GM12878 (cell line): ENCODE results near the gene ATAD3A. TPM values are rescaled to one million over a fixed set of nuclear protein-coding genes. Genes with fewer than 3 reads are reported as not detected.

ENCODE experiments used
- ATAC-seq: fragments of 200-7000 bp; cut with Tn5 transposase; 3 replicates; pipeline ENCODE4 v1.9.1; 2020; ENCODE audit warnings: mild to moderate bottlenecking, moderate library complexity
- BruUV-seq: library from RNA; stranded (reverse); fragments of 400-500 nt; replicated peaks from 2 replicates; lab custom pipeline; 2021; lab: Mats Ljungman, UMichigan
- CTCF ChIA-PET: fragments of 300-600 bp; sonication (Branson Sonifier 250); formaldehyde crosslinking; extraction: SDS; loops from one replicate; lab custom pipeline; 2021; ENCODE audit warnings: inconsistent platforms; lab: Yijun Ruan, JAX
- POLR2A ChIA-PET: fragments of 350-600 bp; formaldehyde crosslinking; extraction: SDS; loops from one replicate; lab custom pipeline; 2021; ENCODE audit warnings: inconsistent platforms; lab: Charles Lee
- RAD21 ChIA-PET: fragments of 300-600 bp; sonication (Branson Sonifier 250); formaldehyde crosslinking; loops from one replicate; lab custom pipeline; 2023; ENCODE audit warnings: antibody characterized with exemption; ENCODE audit not compliant: unreplicated experiment; lab: Charles Lee
- SMC1A ChIA-PET: fragments of 300-600 bp; sonication (Branson Sonifier 250); formaldehyde crosslinking; loops from one replicate; lab custom pipeline; 2023; ENCODE audit not compliant: unreplicated experiment, uncharacterized antibody; lab: Charles Lee
- DNase-seq: peaks from one replicate; pipeline ENCODE4 v3.0.0-alpha.2; 2011; ENCODE audit warnings: low read depth, low spot score
- FAIRE-seq: peaks from 3 replicates; lab custom pipeline; 2011; peaks lifted over from hg19 to GRCh38; lab: Jason Lieb, UNC
- H2AFZ ChIP-seq: 2 replicates; pipeline ENCODE4 v1.6.0; 2011; ENCODE audit warnings: low read depth, low read length, control low read depth; ENCODE audit not compliant: control insufficient read depth
- H3K27ac ChIP-seq: 2 replicates; pipeline ENCODE4 v1.5.1; 2011; ENCODE audit warnings: control low read depth; ENCODE audit not compliant: control insufficient read depth, insufficient read depth
- H3K27me3 ChIP-seq, 2 experiments: replicated peaks in 1 of 2; 2 replicates each; pipeline versions ENCODE4 v1.6.0 to v1.6.1; 2011; ENCODE audit warnings: low read length in 1 of 2; ENCODE audit not compliant: control insufficient read depth in 2 of 2, insufficient read depth in 2 of 2
- H3K36me3 ChIP-seq, 2 experiments: 2 replicates each; pipeline ENCODE4 v1.5.1; 2011; ENCODE audit warnings: low read length in 1 of 2; ENCODE audit not compliant: control insufficient read depth in 2 of 2, insufficient read depth in 2 of 2
- H3K4me1 ChIP-seq: 2 replicates; pipeline ENCODE4 v1.6.1; 2011; ENCODE audit warnings: mild to moderate bottlenecking, low read length, moderate library complexity, mixed read lengths; ENCODE audit not compliant: control insufficient read depth, insufficient read depth
- H3K4me2 ChIP-seq: 2 replicates; pipeline ENCODE4 v1.6.0; 2011; ENCODE audit warnings: control low read depth; ENCODE audit not compliant: control insufficient read depth, insufficient read depth
- H3K4me3 ChIP-seq: fragments of 200-600 bp; sonication (generic); 2 replicates; pipeline ENCODE4 v1.5.1; 2016
- H3K79me2 ChIP-seq: 2 replicates; pipeline ENCODE4 v1.6.0; 2011; ENCODE audit warnings: low read length; ENCODE audit not compliant: control insufficient read depth, insufficient read depth
- H3K9ac ChIP-seq: 2 replicates; pipeline ENCODE4 v1.8.0; 2011; ENCODE audit warnings: low read length, control low read depth, mixed read lengths; ENCODE audit not compliant: control insufficient read depth, insufficient read depth
- H3K9me3 ChIP-seq: replicated peaks from 3 replicates; pipeline ENCODE4 v1.5.1; 2011; ENCODE audit warnings: mild to moderate bottlenecking, low read length; ENCODE audit not compliant: control insufficient read depth, insufficient read depth
- H4K20me1 ChIP-seq: 2 replicates; pipeline ENCODE4 v1.6.0; 2011; ENCODE audit not compliant: control insufficient read depth, insufficient read depth
- ATF3 ChIP-seq: IDR thresholded peaks from 2 replicates; pipeline ENCODE4 v1.6.1; 2011; ENCODE audit warnings: low read depth, mild to moderate bottlenecking, low read length, moderate library complexity, borderline replicate concordance; ENCODE audit errors: extremely low read depth
- CBX5 ChIP-seq: sonication (generic); IDR thresholded peaks from 2 replicates; pipeline ENCODE4 v1.6.1; 2016; ENCODE audit warnings: low read depth, moderate library complexity, mild to moderate bottlenecking, inconsistent platforms
- GABPA ChIP-seq: IDR thresholded peaks from 2 replicates; pipeline ENCODE4 v1.6.1; 2014; ENCODE audit warnings: antibody characterized with exemption, low read depth, mild to moderate bottlenecking, inconsistent platforms
- HDGF ChIP-seq: fragments of 450-650 bp; IDR thresholded peaks from 2 replicates; pipeline ENCODE4 v1.6.1; 2016; ENCODE audit warnings: antibody characterized with exemption
- IKZF1 ChIP-seq: fragments of 450-650 bp; conservative IDR thresholded peaks from 2 replicates; pipeline ENCODE4 v1.6.1; 2017; ENCODE audit warnings: antibody characterized with exemption, mild to moderate bottlenecking
- JUND ChIP-seq: IDR thresholded peaks from 2 replicates; pipeline ENCODE4 v1.6.1; 2012; ENCODE audit warnings: low read depth, mild to moderate bottlenecking, low read length, improper control_type of control experiment, moderate library complexity
- KLF5 ChIP-seq: fragments of 450-650 bp; IDR thresholded peaks from 2 replicates; pipeline ENCODE4 v1.6.1; 2014; ENCODE audit warnings: mild to moderate bottlenecking; ENCODE audit not compliant: partially characterized antibody
- NR2C2 ChIP-seq: IDR thresholded peaks from 2 replicates; pipeline ENCODE4 v1.6.1; 2011; ENCODE audit warnings: borderline replicate concordance, low read depth; ENCODE audit not compliant: control insufficient read depth, insufficient read length
- RAD51 ChIP-seq: fragments of 450-650 bp; IDR thresholded peaks from 2 replicates; pipeline ENCODE4 v1.6.1; 2016; ENCODE audit warnings: moderate library complexity, mild to moderate bottlenecking, inconsistent platforms
- RBBP5 ChIP-seq: fragments of 200-600 bp; sonication (generic); conservative IDR thresholded peaks from 2 replicates; pipeline ENCODE4 v1.6.1; 2016
- RCOR1 ChIP-seq: conservative IDR thresholded peaks from 2 replicates; pipeline ENCODE4 v1.6.1; 2012; ENCODE audit warnings: low read depth, low read length, improper control_type of control experiment
- SP1 ChIP-seq: IDR thresholded peaks from one replicate; pipeline ENCODE4 v1.6.1; 2011; ENCODE audit warnings: low read depth, low read length
- ZNF384 ChIP-seq: IDR thresholded peaks from 2 replicates; pipeline ENCODE4 v1.6.1; 2012; ENCODE audit warnings: low read depth, mild to moderate bottlenecking, low read length, improper control_type of control experiment, borderline replicate concordance
- WGBS: methylation state at CpG from one replicate; pipeline ENCODE4 v1.1.6; 2016; ENCODE audit warnings: low lambda C conversion rate; ENCODE audit not compliant: insufficient replicate concordance, insufficient coverage; ENCODE audit errors: missing lambda C conversion rate; 5-methylcytosine and 5-hydroxymethylcytosine counted together
- in situ Hi-C: fragments of 300-500 bp; cut with MboI; formaldehyde crosslinking; loops from 9 replicates; pipeline ENCODE4 v1.14.3; 2018; ENCODE audit warnings: mixed read lengths
- intact Hi-C: fragments of 100-400 bp; cut with micrococcal nuclease; formaldehyde crosslinking; loops from one replicate; pipeline ENCODE4 v1.14.2; 2022; ENCODE audit not compliant: unreplicated experiment
- polyA plus RNA-seq, 11 experiments: library from polyadenylated mRNA; depleted of rRNA in 4 of 11; unstranded in 6 of 11; stranded (reverse) in 5 of 11; fragments of >200 nt; fragmentation: Nextera tagmentation in 4 of 11; fragmentation: Illumina TruSeq in 1 of 11; extraction: Ambion mirVana in 4 of 11; extraction: Trizol in 1 of 11; gene quantifications; 1 replicate in 1 of 11; 2 replicates in 10 of 11; pipeline versions ENCODE4 v1.2.1 to v1.2.3, GENCODE V29; 2011 to 2016; ENCODE audit warnings: inconsistent platforms in 2 of 11, missing spikeins in 2 of 11, low read depth in 1 of 11
- total RNA-seq, 4 experiments: library from RNA; depleted of rRNA in 3 of 4; stranded (reverse); fragments of >200 nt in 3 of 4; fragmentation: Illumina TruSeq in 1 of 4; extraction: Trizol in 1 of 4; gene quantifications; 2 replicates each; pipeline versions ENCODE4 v1.2.1 to v1.2.3, GENCODE V29; 2013 to 2021
- TF ChIP-seq, protein P1 (sequence below): IDR thresholded peaks from 2 replicates; pipeline ENCODE4 v1.6.1; 2011; ENCODE audit warnings: borderline replicate concordance, low read depth, mild to moderate bottlenecking, moderate library complexity, low read length; ENCODE audit not compliant: insufficient read depth, poor library complexity, severe bottlenecking
- TF ChIP-seq, protein P2 (sequence below): IDR thresholded peaks from 2 replicates; pipeline ENCODE4 v1.6.1; 2011; ENCODE audit warnings: low read depth, low read length, improper control_type of control experiment, borderline replicate concordance

The ATAD3A gene
- total and polyA plus RNA-seq, 10 of the 15 experiments (the other 5 are each of a cell fraction or from before 2014, with no cell fraction given), result 0.05 to 93.5 (median 38.9) TPM

DNA sequence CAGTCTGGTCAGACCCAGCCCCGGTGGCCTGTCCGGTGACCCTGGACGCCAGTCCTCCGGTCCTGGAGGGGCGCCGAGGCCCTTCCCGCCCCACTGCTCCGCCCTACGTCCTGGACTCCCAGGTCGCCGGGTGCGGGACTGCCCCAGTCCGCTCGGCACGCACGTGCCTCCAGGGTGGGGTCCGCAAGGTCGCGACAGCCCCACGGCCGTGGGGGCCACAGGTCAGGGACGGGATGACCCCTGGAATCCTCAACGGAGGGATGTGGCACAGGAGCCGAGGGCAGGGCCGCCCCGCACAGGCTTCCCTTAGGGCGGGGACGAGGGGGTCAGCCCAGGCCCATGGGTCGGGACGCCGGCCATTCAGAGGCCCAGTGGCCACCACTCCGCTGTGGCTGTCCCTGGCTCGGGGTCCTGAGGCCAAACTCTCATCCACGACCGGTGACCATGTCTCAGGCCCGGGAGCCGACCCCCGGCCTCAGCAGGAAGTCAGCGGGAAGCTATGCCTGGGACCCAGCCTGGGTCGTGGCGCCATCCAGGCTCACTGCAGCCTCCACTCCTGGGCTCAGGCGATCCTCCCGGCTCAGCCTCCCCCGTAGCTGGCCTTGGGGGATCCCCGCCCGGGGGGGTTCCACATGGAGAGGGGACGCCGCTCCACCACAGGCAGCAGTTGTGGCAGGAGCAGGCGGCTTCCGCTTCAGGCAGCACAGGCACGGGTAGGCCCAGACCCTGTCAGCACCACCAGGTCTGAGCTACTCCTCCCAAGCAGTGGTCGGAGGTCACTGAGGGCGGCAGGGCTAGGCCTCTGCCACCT is 29.1 kb downstream of the ATAD3A start:
- in situ Hi-C loops, result no loop called here
- no peaks in the 10 kb centered on the region for H3K4me1 ChIP-seq
- H3K27ac ChIP-seq, result no peak overlapping the region
- no peak overlapping the region for H3K9ac ChIP-seq
- FAIRE-seq (no peak), DNase-seq (no peak), ATAC-seq (no peak)
- ChIA-PET RAD21 (no interaction called here), SMC1A (no interaction called here), CTCF (no interaction called here), POLR2A (no interaction called here)
- 80% methylated on average over 45 of the region's 53 CpGs for WGBS
- TF ChIP-seq GABPA, result no peak
- no peak for TF ChIP-seq IKZF1
- no peak for TF ChIP-seq ZNF384
- no peak for TF ChIP-seq CBX5
- no peak for TF ChIP-seq KLF5
- TF ChIP-seq RBBP5, result no peak
- TF ChIP-seq ATF3, result no peak
- TF ChIP-seq, protein P1, sequence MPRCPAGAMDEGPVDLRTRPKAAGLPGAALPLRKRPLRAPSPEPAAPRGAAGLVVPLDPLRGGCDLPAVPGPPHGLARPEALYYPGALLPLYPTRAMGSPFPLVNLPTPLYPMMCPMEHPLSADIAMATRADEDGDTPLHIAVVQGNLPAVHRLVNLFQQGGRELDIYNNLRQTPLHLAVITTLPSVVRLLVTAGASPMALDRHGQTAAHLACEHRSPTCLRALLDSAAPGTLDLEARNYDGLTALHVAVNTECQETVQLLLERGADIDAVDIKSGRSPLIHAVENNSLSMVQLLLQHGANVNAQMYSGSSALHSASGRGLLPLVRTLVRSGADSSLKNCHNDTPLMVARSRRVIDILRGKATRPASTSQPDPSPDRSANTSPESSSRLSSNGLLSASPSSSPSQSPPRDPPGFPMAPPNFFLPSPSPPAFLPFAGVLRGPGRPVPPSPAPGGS, result no peak
- TF ChIP-seq NR2C2, result no peak
- TF ChIP-seq, protein P2, sequence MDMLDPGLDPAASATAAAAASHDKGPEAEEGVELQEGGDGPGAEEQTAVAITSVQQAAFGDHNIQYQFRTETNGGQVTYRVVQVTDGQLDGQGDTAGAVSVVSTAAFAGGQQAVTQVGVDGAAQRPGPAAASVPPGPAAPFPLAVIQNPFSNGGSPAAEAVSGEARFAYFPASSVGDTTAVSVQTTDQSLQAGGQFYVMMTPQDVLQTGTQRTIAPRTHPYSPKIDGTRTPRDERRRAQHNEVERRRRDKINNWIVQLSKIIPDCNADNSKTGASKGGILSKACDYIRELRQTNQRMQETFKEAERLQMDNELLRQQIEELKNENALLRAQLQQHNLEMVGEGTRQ, result no peak
- no peak for TF ChIP-seq HDGF
- no peak for TF ChIP-seq RAD51
- TF ChIP-seq RCOR1, result no peak
- no peak for TF ChIP-seq JUND
- no peak for TF ChIP-seq SP1
- H3K79me2 ChIP-seq, result no peaks in the 10 kb centered on the region
- H3K27me3 ChIP-seq, result no peaks in the 10 kb centered on the region
- no peak overlapping the region for H3K4me2 ChIP-seq
- intact Hi-C loops, result no loop called here
- no peak overlapping the region for H2AFZ ChIP-seq
- no peak overlapping the region for H3K4me3 ChIP-seq
- BruUV-seq, result no TSS peak
- no peaks in the 10 kb centered on the region; a peak in 2 of 4 replicates for H3K36me3 ChIP-seq
- no peaks in the 10 kb centered on the region for H3K9me3 ChIP-seq
- H4K20me1 ChIP-seq, result no peaks in the 10 kb centered on the region
